Measurements from ENCODE around the gene FLT3.
A peak's percentile ranks its signal among the peaks of the same experiment; 100 is the strongest.
"Not testable (repeated sequence)": the region's sequence is repeated elsewhere in the genome, so short reads cannot be mapped to it uniquely, and the experiment has no call there.

The FLT3 gene

GRCh38 chr13:27970382-27971235 is 129.8 kb downstream of the FLT3 start:
- no peak for DNase-seq

- no peak for DNase-seq
Observed at GRCh38 chr13:27969866-27970229, 130.5 kb downstream of the FLT3 start.

- DNase-seq: no peak
Observed at GRCh38 chr13:27969082-27969865, 131.1 kb downstream of the FLT3 start, which contains the start of gene CDX2. Gene CDX2, minus strand, starts transcription at chr13:27969315. Its CDS starts 309 bp downstream, at chr13:27969006.

- no peak for DNase-seq
Observed at GRCh38 chr13:27968316-27969081, 131.9 kb downstream of the FLT3 start.

- no peak for DNase-seq
Observed at GRCh38 chr13:27967736-27968315, 132.6 kb downstream of the FLT3 start.

GRCh38 chr13:27967203-27967735 is 133.1 kb downstream of the FLT3 start:
- no peak for DNase-seq

GRCh38 chr13:27966641-27967202 is 133.7 kb downstream of the FLT3 start:
- DNase-seq: no peak

GRCh38 chr13:27965740-27966640 is 134.4 kb downstream of the FLT3 start:
- no peak for DNase-seq

GRCh38 chr13:27965343-27965739 is 135.0 kb downstream of the FLT3 start:
- no peak for DNase-seq

GRCh38 chr13:27964741-27965323 is 135.5 kb downstream of the FLT3 start:
- DNase-seq: no peak

GRCh38 chr13:27964206-27964605 is 136.2 kb downstream of the FLT3 start:
- not testable (repeated sequence) for DNase-seq

- DNase-seq: no peak
Observed at GRCh38 chr13:27963491-27963890, 136.9 kb downstream of the FLT3 start.

- no peak for DNase-seq
Observed at GRCh38 chr13:27962982-27963381, 137.4 kb downstream of the FLT3 start.

- no peak for DNase-seq
Observed at GRCh38 chr13:27962128-27962841, 138.1 kb downstream of the FLT3 start.

- no peak for DNase-seq
Observed at GRCh38 chr13:27961227-27962085, 138.9 kb downstream of the FLT3 start.

GRCh38 chr13:27960362-27961226 is 139.8 kb downstream of the FLT3 start:
- DNase-seq: peak; percentile 61

GRCh38 chr13:27959976-27960361 is 140.4 kb downstream of the FLT3 start:
- DNase-seq: no peak
